Measurements from ENCODE around the gene AFDN. TPM values are rescaled to one million over a fixed set of nuclear protein-coding genes. Genes with fewer than 3 reads are reported as not detected.

AFDN gene
- total and polyA plus RNA-seq, 10 of the 15 experiments (the other 5 are each of a cell fraction or from before 2014, with no cell fraction given): 5.7 to 68.2 (median 45.1) TPM

GRCh38 chr6:167799033-167799821, 27.5 kb upstream of the AFDN start:
- ChIA-PET CTCF (no interaction called here), SMC1A (ENCODE audit: uncharacterized antibody, unreplicated experiment) (no interaction called here), RAD21 (ENCODE audit: unreplicated experiment) (no interaction called here), POLR2A (no interaction called here)
- FAIRE-seq (no peak), ATAC-seq (no peak), DNase-seq (ENCODE audit: low read depth, low spot score) (no peak)
- BruUV-seq (replicated peaks): no TSS peak
- Histone ChIP-seq H2AFZ (ENCODE audit: control insufficient read depth, low read depth, low read length) (no peak overlapping the region), H3K27me3 (replicated peaks in 1 of 2; ENCODE audit: control insufficient read depth in 2 of 2, insufficient read depth in 2 of 2, low read length in 1 of 2) (peaks cover 7 to 17% of the 10 kb centered on the region in 2 experiments), H3K9me3 (replicated peaks; ENCODE audit: control insufficient read depth, insufficient read depth, low read length) (no peaks in the 10 kb centered on the region), H3K4me2 (ENCODE audit: control insufficient read depth, insufficient read depth) (no peak overlapping the region), H3K36me3 (ENCODE audit: control insufficient read depth in 2 of 2, insufficient read depth in 2 of 2, low read length in 1 of 2) (no peaks in the 10 kb centered on the region), H3K4me1 (ENCODE audit: control insufficient read depth, insufficient read depth, low read length) (no peaks in the 10 kb centered on the region), H4K20me1 (ENCODE audit: control insufficient read depth, insufficient read depth) (no peaks in the 10 kb centered on the region), H3K9ac (ENCODE audit: control insufficient read depth, insufficient read depth, low read length) (no peak overlapping the region), H3K27ac (ENCODE audit: control insufficient read depth, insufficient read depth) (no peak overlapping the region), H3K4me3 (no peak overlapping the region), H3K79me2 (ENCODE audit: control insufficient read depth, insufficient read depth, low read length) (no peaks in the 10 kb centered on the region)
- in situ Hi-C loops (cut with MboI): no loop called here
- WGBS (ENCODE audit: insufficient coverage, insufficient replicate concordance, low lambda C conversion rate, missing lambda C conversion rate): 56% methylated on average over 21 of the region's 23 CpGs
- intact Hi-C loops (cut with micrococcal nuclease; ENCODE audit: unreplicated experiment): no loop called here
- TF ChIP-seq NFIC (IDR thresholded peaks at IDR 0.05; ENCODE audit: low read depth, low read length) (no peak), LARP7 (IDR thresholded peaks at IDR 0.05) (no peak), PKNOX1 (IDR thresholded peaks at IDR 0.05) (no peak), ZNF207 (IDR thresholded peaks at IDR 0.05; ENCODE audit: borderline replicate concordance) (no peak), CTCF (IDR thresholded peaks at IDR 0.05 in 2 of 3, conservative IDR thresholded peaks at IDR 0.05 in 1 of 3; ENCODE audit: control insufficient read depth in 2 of 3, extremely low read depth in 1 of 3, insufficient read depth in 1 of 3, low read depth in 3 of 3, low read length in 3 of 3) (no peak), ZNF687 (IDR thresholded peaks at IDR 0.05) (no peak), RBBP5 (conservative IDR thresholded peaks at IDR 0.05) (no peak), SREBF1 (IDR thresholded peaks at IDR 0.05; ENCODE audit: low read length) (no peak), TCF7 (IDR thresholded peaks at IDR 0.05; ENCODE audit: borderline replicate concordance) (no peak), FOXM1 (IDR thresholded peaks at IDR 0.05; ENCODE audit: low read depth, low read length) (no peak)

All from GM12878 (cell line).